GM21825 (cell line): ENCODE data around the gene CENPVL3.
"Not testable (repeated sequence)": the region's sequence is repeated elsewhere in the genome, so short reads cannot be mapped to it uniquely, and the experiment has no call there.

Experiments used
- ATAC-seq: cut with Tn5 transposase; IDR thresholded peaks from one replicate; pipeline ENCODE4 v1.9.1; 2021; ENCODE audit warnings: mild to moderate bottlenecking, moderate library complexity; ENCODE audit not compliant: unreplicated experiment

Gene CENPVL3

GRCh38 chrX:51618241-51619155 lies at the start of gene CENPVL3:
Gene CENPVL3 (minus strand): TSS chrX:51618912. CDS start chrX:51618873, 39 bp downstream.
- ATAC-seq = not testable (repeated sequence)

- no peak for ATAC-seq
Observed at GRCh38 chrX:51665981-51666380, 47.3 kb upstream of the CENPVL3 start.

GRCh38 chrX:51643377-51643776 lies 24.7 kb upstream of the CENPVL3 start:
- no peak for ATAC-seq

- no peak for ATAC-seq
Observed at GRCh38 chrX:51641421-51642021, 22.8 kb upstream of the CENPVL3 start.

- ATAC-seq = not testable (repeated sequence)
Observed at GRCh38 chrX:51636511-51636910, 17.8 kb upstream of the CENPVL3 start.

GRCh38 chrX:51614353-51615012 lies 4.2 kb downstream of the CENPVL3 start:
- no peak for ATAC-seq

- ATAC-seq = no peak
Observed at GRCh38 chrX:51608766-51609165, 9.9 kb downstream of the CENPVL3 start.

GRCh38 chrX:51608126-51608525 lies 10.6 kb downstream of the CENPVL3 start:
- ATAC-seq = no peak

- ATAC-seq = no peak
Observed at GRCh38 chrX:51606446-51606845, 12.3 kb downstream of the CENPVL3 start.

GRCh38 chrX:51598899-51599298 lies 19.8 kb downstream of the CENPVL3 start:
- ATAC-seq = no peak

- no peak for ATAC-seq
Observed at GRCh38 chrX:51571874-51572273, 46.8 kb downstream of the CENPVL3 start.

GRCh38 chrX:51569561-51569960 lies 49.2 kb downstream of the CENPVL3 start:
- ATAC-seq = no peak

GRCh38 chrX:51568586-51568985 lies 50.1 kb downstream of the CENPVL3 start:
- ATAC-seq = no peak
